Esophagus muscularis mucosa (tissue), 4 donors: ENCODE measurements around the gene VKORC1L1.
"Not testable (repeated sequence)": the region's sequence is repeated elsewhere in the genome, so short reads cannot be mapped to it uniquely, and the experiment has no call there.

Experiments used
- EP300 ChIP-seq: sonication (generic); formaldehyde crosslinking; IDR thresholded peaks from one replicate; pipeline ENCODE4 v1.6.1; 2017; ENCODE audit warnings: antibody characterized with exemption
- POLR2A ChIP-seq: fragments of 450-650 bp; IDR thresholded peaks from one replicate; pipeline ENCODE4 v1.6.1; 2017; ENCODE audit warnings: antibody characterized with exemption, moderate library complexity, mild to moderate bottlenecking, low read depth
- POLR2AphosphoS5 ChIP-seq, 2 donors: sonication (generic); formaldehyde crosslinking; IDR thresholded peaks; one replicate each; pipeline ENCODE4 v1.6.1; 2017; ENCODE audit warnings: antibody characterized with exemption in 2 of 2
- TF ChIP-seq, protein P1 (sequence below), 3 experiments: fragments of 200-600 bp in 2 of 3; fragments of 450-650 bp in 1 of 3; sonication (generic) in 2 of 3; IDR thresholded peaks; one replicate each; pipeline ENCODE4 v1.5.1; 2017 to 2019; ENCODE audit warnings: antibody characterized with exemption in 3 of 3, mild to moderate bottlenecking in 2 of 3, moderate library complexity in 1 of 3

DNA sequence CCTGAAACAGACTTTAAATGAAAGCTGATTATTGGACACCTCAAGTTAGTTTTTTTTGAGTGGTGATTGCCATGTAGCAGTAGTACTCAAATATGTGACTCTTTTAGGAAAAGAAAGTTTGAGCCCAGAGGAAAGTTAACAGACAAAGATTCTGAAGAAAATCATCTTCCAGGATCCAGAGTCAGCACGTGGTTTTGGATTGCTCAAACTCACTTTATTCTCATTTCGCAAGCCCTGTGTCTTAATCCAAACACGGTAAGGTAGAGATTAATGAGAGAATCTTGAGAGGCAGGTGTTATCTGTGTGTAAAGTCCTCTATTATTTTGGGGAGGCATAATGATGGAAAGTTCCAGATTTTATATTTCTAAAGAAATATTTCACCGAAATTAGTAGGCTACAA lies 2.8 kb downstream of the VKORC1L1 start:
- TF ChIP-seq, protein P1, sequence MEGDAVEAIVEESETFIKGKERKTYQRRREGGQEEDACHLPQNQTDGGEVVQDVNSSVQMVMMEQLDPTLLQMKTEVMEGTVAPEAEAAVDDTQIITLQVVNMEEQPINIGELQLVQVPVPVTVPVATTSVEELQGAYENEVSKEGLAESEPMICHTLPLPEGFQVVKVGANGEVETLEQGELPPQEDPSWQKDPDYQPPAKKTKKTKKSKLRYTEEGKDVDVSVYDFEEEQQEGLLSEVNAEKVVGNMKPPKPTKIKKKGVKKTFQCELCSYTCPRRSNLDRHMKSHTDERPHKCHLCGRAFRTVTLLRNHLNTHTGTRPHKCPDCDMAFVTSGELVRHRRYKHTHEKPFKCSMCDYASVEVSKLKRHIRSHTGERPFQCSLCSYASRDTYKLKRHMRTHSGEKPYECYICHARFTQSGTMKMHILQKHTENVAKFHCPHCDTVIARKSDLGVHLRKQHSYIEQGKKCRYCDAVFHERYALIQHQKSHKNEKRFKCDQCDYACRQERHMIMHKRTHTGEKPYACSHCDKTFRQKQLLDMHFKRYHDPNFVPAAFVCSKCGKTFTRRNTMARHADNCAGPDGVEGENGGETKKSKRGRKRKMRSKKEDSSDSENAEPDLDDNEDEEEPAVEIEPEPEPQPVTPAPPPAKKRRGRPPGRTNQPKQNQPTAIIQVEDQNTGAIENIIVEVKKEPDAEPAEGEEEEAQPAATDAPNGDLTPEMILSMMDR (IDR thresholded peaks at IDR 0.05): not testable (repeated sequence)
- not testable (repeated sequence) for TF ChIP-seq EP300; POLR2A; POLR2AphosphoS5 (IDR thresholded peaks at IDR 0.05)
